A673 (cell line): ENCODE results near the gene APBB2. TPM values are rescaled to one million over a fixed set of nuclear protein-coding genes. Genes with fewer than 3 reads are reported as not detected.

ENCODE experiments used
- BruUV-seq: library from RNA; stranded (reverse); fragments of 400-500 nt; replicated peaks from 2 replicates; lab custom pipeline; 2021; lab: Mats Ljungman, UMichigan
- CTCF ChIA-PET: fragments of 300-600 bp; sonication (Branson Sonifier 250); formaldehyde crosslinking; loops from one replicate; lab custom pipeline; 2022; ENCODE audit warnings: antibody characterized with exemption; lab: Charles Lee
- POLR2A ChIA-PET: fragments of 300-600 bp; sonication (Branson Sonifier 250); formaldehyde crosslinking; loops from one replicate; lab custom pipeline; 2022; ENCODE audit warnings: antibody characterized with exemption; ENCODE audit not compliant: low non-redundant PET; lab: Charles Lee
- DNase-seq: peaks from one replicate; pipeline ENCODE4 v3.0.0-alpha.2; 2015; ENCODE audit warnings: low spot score
- H3K27ac ChIP-seq: fragments of 200-600 bp; sonication (generic); 2 replicates; pipeline ENCODE4 v1.5.1; 2016; ENCODE audit warnings: mixed run types, low read depth, mild to moderate bottlenecking, mixed read lengths, antibody characterized with exemption, low read length; ENCODE audit not compliant: poor library complexity, severe bottlenecking
- H3K27me3 ChIP-seq: fragments of 200-600 bp; sonication (generic); replicated peaks from 2 replicates; pipeline ENCODE4 v1.6.1; 2017; ENCODE audit warnings: mixed run types, low read depth, mild to moderate bottlenecking, mixed read lengths, antibody characterized with exemption, low read length; ENCODE audit not compliant: insufficient read depth, poor library complexity
- H3K36me3 ChIP-seq: fragments of 200-600 bp; sonication (generic); 2 replicates; pipeline ENCODE4 v1.6.1; 2016; ENCODE audit warnings: mixed run types, mild to moderate bottlenecking, mixed read lengths, antibody characterized with exemption, low read length; ENCODE audit not compliant: insufficient read depth, poor library complexity, severe bottlenecking
- H3K4me1 ChIP-seq: fragments of 200-600 bp; sonication (generic); 2 replicates; pipeline ENCODE4 v1.6.1; 2017; ENCODE audit warnings: mixed run types, mild to moderate bottlenecking, mixed read lengths, antibody characterized with exemption, low read length; ENCODE audit not compliant: insufficient read depth, poor library complexity, severe bottlenecking
- H3K4me3 ChIP-seq: fragments of 200-600 bp; sonication (generic); 2 replicates; pipeline ENCODE4 v1.5.1; 2016; ENCODE audit warnings: low read depth, mixed run types, mild to moderate bottlenecking, mixed read lengths, low read length; ENCODE audit not compliant: poor library complexity, severe bottlenecking
- H3K9me3 ChIP-seq: fragments of 200-600 bp; sonication (generic); 2 replicates; pipeline ENCODE4 v1.6.1; 2016; ENCODE audit warnings: mixed run types, low read depth, mild to moderate bottlenecking, mixed read lengths, antibody characterized with exemption, low read length; ENCODE audit not compliant: poor library complexity, severe bottlenecking
- CTCF ChIP-seq: fragments of 300-800, 200-600 bp; sonication (generic); conservative IDR thresholded peaks from 2 replicates; pipeline ENCODE4 v1.5.1; 2017; ENCODE audit warnings: low read depth, mild to moderate bottlenecking, antibody characterized with exemption, low read length, moderate library complexity, mixed read lengths
- EZH2 ChIP-seq: fragments of 200-600 bp; sonication (generic); IDR thresholded peaks from 2 replicates; pipeline ENCODE4 v1.6.1; 2017; ENCODE audit warnings: borderline replicate concordance, low read depth, mild to moderate bottlenecking, mixed read lengths, antibody characterized with exemption, low read length; ENCODE audit not compliant: poor library complexity, severe bottlenecking
- intact Hi-C: fragments of 100-400 bp; cut with micrococcal nuclease; formaldehyde crosslinking; loops from one replicate; pipeline ENCODE4 v1.10.0; 2022; ENCODE audit not compliant: unreplicated experiment
- total RNA-seq: library from RNA; stranded (reverse); gene quantifications from 2 replicates; pipeline ENCODE4 v1.2.3, GENCODE V29; 2021

Gene APBB2
- total RNA-seq, 1 experiment from 2014 or later, result 10.3 TPM

- no TSS peak for BruUV-seq
- CTCF ChIA-PET, result interaction anchor here (0.6 kb wide), 1 partner anchor 15 kb away, joined by 5 read pairs; no protein-coding TSS in a partner anchor
- POLR2A ChIA-PET, result no interaction called here
- Histone ChIP-seq H3K27ac (no peak overlapping the region), H3K27me3 (no peaks in the 10 kb centered on the region), H3K4me1 (no peaks in the 10 kb centered on the region), H3K36me3 (no peaks in the 10 kb centered on the region), H3K9me3 (no peaks in the 10 kb centered on the region), H3K4me3 (no peak overlapping the region)
- intact Hi-C loops, result no loop called here
- TF ChIP-seq CTCF, result no peak
- no peak for TF ChIP-seq EZH2
- DNase-seq, result no peak
These were observed 137.9 kb downstream of the APBB2 start for GRCh38 chr4:41076481-41076880.

- intact Hi-C loops, result no loop called here
These were observed 140.1 kb downstream of the APBB2 start for GRCh38 chr4:41074215-41074614.

GRCh38 chr4:41072021-41072777 is 142.1 kb downstream of the APBB2 start:
- ChIA-PET CTCF (interaction anchor here (0.6 kb wide), 1 partner anchor 185 kb away, joined by 3 read pairs; no protein-coding TSS in a partner anchor), POLR2A (no interaction called here)

More at GRCh38 chr4:41074215-41074614, 140.1 kb downstream of the APBB2 start:
- Histone ChIP-seq H3K9me3 (no peaks in the 10 kb centered on the region), H3K27me3 (no peaks in the 10 kb centered on the region), H3K4me1 (no peaks in the 10 kb centered on the region), H3K27ac (no peak overlapping the region), H3K4me3 (no peak overlapping the region), H3K36me3 (no peaks in the 10 kb centered on the region)
- CTCF ChIA-PET, result interaction anchor here (0.6 kb wide), 2 partner anchors 32 to 165 kb away, joined by 3 read pairs; no protein-coding TSS in a partner anchor
- no TSS peak for BruUV-seq
- POLR2A ChIA-PET, result no interaction called here
- DNase-seq, result no peak
- no peak for TF ChIP-seq CTCF
- no peak for TF ChIP-seq EZH2

More at GRCh38 chr4:41072021-41072777, 142.1 kb downstream of the APBB2 start:
- intact Hi-C loops, result no loop called here
- H3K9me3 ChIP-seq, result no peaks in the 10 kb centered on the region
- no peak for DNase-seq
- no peak overlapping the region for H3K27ac ChIP-seq
- H3K36me3 ChIP-seq, result no peaks in the 10 kb centered on the region
- BruUV-seq, result no TSS peak
- no peak overlapping the region for H3K4me3 ChIP-seq
- H3K27me3 ChIP-seq, result no peaks in the 10 kb centered on the region
- no peaks in the 10 kb centered on the region for H3K4me1 ChIP-seq
- no peak for TF ChIP-seq CTCF
- TF ChIP-seq EZH2, result no peak
